Measurements from ENCODE around the gene BOK.
"Not testable (repeated sequence)": the region's sequence is repeated elsewhere in the genome, so short reads cannot be mapped to it uniquely, and the experiment has no call there.

Gene BOK

DNA sequence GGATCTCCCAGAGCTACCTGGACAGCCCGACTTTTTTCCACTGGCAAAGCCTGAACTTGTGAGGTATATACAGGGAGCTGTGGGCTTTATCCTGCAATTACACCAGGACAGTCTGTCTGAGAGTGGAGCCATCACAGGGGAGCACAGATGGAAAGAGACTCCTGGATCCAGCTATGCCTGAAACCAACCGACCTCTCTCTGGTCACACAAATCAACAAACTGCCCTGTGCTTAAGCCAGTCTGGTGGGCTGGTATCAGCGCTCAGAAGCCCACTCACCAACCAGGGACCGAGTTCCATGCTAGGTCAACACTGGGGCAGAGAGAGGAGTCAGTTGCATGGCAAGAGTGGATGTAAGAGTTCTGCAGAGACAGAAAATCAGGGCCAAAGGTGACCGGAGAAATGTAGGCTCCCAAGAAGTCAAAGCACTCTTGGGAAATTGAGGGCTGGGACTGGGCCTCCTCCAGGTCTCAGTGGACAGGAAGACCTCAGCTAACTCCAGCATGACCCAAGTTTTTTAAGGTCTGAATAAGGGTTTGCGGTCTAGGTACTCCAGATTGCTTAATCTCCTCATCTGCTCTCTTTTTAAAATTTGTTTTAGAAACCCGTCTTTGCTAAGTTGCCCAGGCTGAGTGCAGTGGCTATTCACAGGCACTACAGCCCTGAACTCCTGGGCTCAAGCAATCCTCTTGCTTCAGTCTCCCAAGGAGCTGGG, 3.8 kb upstream of the BOK start:
- no peak for DNase-seq

- no peak for DNase-seq
Observed at GRCh38 chr2:241555711-241556110, 2.8 kb upstream of the BOK start.

- no peak for DNase-seq
Observed at GRCh38 chr2:241556746-241557145, 1.8 kb upstream of the BOK start.

DNA sequence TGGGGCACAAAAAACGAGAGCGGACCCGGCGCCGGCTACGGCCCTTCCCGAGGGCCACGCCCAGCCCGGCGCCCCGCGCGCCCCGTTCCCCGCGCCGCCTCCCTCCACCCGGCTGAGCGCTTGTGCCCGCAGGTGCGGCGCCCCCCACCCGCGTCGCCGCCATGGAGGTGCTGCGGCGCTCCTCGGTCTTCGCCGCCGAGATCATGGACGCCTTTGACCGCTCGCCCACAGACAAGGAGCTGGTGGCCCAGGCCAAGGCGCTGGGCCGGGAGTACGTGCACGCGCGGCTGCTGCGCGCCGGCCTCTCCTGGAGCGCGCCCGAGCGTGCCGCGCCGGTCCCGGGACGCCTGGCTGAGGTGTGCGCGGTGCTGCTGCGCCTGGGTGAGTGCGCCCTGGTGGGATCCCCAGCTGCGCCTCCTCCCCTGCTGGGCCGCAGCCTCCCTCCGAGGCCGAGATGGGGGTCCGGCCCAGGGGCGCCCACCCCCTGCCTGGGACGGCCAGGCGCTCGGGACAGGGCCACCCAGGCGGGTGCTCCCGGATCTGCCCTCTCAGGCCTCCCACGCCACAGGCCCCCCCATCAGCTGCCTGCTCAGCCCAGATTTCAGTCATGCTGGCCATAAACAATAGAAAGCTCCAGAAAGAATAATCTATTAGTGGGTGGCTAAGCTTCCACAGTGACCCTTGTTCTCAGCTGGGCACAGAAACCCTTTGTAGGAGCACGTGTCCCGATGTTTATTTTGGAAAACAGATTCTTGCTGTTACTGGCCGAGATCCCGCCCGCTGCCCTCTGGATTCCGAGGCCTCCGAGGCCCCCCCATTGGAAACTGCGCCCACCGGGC, 997 bp downstream of the BOK start:
- peak in 52 of 56 donors; percentile 18 to 92 (median 75) for DNase-seq

DNA sequence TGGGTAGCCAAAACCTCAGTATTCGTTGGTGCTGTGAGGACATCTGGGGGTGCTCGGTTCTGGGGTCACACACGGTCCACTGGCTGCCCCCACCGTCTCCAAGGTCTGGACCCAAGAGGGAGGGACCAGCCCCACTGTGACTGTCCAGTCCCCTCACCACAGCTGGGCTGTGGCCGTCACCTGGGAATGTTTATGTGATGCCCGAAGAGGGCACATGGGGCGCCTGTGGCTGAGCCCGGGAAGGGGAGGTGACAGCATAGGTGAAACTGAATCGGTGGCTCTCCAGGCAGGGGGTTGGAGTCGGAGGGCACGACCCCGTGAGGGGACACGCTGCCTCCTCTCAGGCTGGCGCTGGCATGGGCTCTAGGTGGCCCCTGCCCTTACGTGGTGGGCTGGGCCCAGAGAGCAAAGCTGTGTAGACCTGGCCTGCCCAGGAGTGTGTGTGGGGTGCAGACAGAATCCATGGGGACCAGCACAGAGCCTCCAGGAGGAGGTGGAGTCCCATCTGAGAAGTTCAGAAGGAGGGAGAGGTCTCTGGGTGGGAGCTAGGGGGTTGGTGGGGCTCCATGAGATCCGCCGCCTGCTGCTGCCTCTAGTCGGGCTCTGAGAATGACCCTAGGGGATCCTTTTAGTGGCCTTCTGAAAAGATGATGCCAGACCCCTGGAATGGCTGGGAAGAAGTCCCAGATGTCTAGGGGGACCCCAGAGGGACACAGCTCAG, 1.8 kb downstream of the BOK start:
- DNase-seq = peak in 3 of 56 donors; percentile 33 to 54 (median 51)

GRCh38 chr2:241560883-241561474, 2.4 kb downstream of the BOK start:
- DNase-seq = peak in 17 of 56 donors; percentile 21 to 57 (median 34)

GRCh38 chr2:241561832-241562231, 3.3 kb downstream of the BOK start:
- DNase-seq = peak in 46 of 56 donors; percentile 8 to 92 (median 57)

DNA sequence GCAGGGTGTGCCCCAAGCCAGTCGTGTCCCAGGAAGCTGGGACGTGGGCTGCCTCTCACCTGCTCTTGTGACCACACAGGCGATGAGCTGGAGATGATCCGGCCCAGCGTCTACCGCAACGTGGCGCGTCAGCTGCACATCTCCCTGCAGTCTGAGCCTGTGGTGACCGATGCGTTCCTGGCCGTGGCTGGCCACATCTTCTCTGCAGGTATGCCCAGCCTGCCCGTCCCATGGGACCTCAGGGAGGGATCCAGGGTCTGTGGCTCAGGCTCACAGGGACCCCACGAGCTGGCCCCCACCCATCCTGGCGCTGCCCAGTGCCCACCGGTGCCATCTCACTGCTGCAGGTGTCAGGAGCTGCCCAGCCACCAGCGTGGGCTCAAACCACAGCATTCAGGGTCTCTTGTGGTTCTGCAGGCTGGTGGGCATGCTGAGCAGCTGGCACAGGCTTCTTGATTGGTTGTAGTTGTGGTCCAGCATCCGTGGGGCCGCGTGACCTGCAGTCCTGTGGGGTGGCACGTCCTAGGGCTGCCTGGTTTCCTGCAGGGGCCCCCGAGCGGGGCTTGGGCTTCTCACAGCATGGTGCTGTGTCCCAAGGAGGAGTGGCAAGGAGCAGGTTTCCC, 3.8 kb downstream of the BOK start:
- DNase-seq = no peak

DNA sequence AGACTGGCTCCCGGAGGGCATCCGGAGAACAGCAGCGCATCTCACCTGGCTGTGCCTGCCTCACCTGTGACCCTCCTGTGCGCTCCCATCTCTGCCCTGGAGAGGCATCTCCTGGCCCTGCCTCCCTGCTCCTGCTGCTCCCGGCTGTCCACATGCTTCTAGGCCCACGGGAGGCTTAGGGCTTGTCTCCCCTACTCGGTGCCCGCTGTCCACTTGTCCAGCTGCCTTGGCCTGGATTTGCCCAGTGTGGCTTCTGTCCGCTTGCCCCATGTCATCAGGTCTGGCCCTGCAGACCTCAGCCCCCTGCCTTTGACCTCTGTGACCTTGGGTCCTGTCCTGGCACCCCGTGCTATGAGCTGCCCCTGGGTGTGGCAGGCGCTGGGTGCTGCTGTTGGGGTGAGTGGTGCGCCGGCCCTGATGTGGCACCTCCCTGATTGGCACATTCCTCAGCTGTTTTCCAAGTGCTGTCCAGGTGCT, 4.5 kb downstream of the BOK start:
- DNase-seq = no peak

- DNase-seq = no peak
Observed at GRCh38 chr2:241563571-241563980, 5.0 kb downstream of the BOK start.

GRCh38 chr2:241563981-241564595, 5.5 kb downstream of the BOK start:
- no peak for DNase-seq

DNA sequence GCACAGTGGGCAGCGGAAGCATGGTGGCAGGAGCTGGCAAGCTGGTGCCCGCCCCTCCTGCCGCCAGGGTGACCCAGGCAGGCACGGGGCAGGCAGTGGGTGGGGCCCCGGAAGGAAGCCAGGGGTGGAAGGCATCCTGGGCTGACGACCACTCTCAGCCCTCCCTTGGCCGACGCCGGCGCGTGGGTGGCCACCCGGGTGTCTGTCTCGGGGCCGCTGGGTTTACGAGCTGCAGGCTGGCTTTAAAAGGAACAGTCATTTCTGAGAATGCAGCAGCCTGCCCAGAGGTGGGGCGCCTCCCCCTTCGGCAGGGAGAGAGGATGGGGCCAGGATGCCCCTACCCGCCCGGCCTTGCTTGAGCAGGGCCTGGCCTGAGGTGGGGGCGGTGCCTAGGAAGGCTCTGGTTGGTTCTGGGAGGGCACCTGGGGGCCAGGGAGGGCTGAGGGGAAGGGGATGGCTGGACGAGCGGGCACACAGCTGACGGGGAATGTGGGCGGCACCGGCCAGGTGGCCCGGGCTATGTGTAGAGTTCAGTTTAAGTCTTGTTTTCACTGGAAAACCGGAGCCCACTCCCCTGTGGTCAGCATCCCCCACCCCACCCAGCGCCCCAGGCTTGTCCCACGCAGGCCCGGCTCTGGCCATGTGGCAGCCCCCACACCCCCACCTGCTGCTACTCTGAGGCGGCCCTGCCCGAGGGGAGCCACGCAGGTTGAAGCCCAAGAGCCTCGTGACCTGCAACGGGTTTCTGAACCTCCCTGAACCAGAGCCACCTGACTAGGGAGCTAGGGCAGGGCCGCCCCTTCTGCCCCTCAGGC, 6.3 kb downstream of the BOK start:
- DNase-seq = no peak

GRCh38 chr2:241565411-241565810, 6.9 kb downstream of the BOK start:
- DNase-seq = no peak

- DNase-seq = not testable (repeated sequence)
Observed at GRCh38 chr2:241566021-241566420, 7.5 kb downstream of the BOK start.

GRCh38 chr2:241566468-241566867, 7.9 kb downstream of the BOK start:
- no peak for DNase-seq

- DNase-seq = not testable (repeated sequence)
Observed at GRCh38 chr2:241567266-241567665, 8.7 kb downstream of the BOK start.

DNA sequence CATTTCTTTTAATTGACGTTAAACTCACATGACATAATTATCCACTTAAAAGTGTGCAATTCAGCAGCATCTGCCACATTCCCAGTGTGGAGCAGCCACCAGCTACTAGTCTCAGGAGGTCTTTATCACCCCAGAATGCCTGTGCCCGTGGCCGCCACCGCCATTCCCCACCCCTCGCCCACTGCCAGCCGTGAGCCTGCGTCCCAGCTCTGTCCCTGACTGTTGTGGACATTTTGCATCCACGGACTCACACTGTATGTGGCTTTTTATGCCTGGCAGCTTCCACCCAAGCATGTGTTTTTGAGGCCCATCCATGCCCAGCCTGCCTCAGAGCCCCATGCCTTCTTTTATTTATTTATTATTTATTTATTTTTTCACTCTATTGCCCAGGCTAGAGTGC, 9.2 kb downstream of the BOK start:
- DNase-seq = no peak

- no peak for DNase-seq
Observed at GRCh38 chr2:241568726-241569125, 10.2 kb downstream of the BOK start.

DNA sequence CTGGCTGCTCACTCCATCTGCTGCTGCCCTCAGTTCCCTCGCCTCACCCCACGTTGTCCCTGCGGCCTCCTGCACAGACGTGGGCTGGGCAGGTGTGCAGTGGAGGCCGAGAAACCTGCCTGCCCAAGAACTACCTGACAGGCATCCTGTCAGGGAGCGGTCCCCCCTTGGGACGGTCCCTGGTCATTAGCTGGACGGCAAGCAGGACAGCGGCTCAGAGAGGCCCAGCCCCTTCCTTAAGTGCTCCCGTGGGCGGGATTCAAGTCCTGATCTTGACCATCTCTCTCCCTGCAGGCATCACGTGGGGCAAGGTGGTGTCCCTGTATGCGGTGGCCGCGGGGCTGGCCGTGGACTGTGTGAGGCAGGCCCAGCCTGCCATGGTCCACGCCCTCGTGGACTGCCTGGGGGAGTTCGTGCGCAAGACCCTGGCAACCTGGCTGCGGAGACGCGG, 11.3 kb downstream of the BOK start:
- no peak for DNase-seq
